GM23248 (cell line): ENCODE measurements around the gene GARNL3.

Experiments used
- EZH2 ChIP-seq: fragments of 200-600 bp; sonication (generic); IDR thresholded peaks from 2 replicates; pipeline ENCODE4 v1.6.1; 2018; ENCODE audit warnings: antibody characterized with exemption, mild to moderate bottlenecking; ENCODE audit not compliant: insufficient read depth, poor library complexity, severe bottlenecking
- EZH2phosphoT487 ChIP-seq: fragments of 200-600 bp; sonication (generic); IDR thresholded peaks from 2 replicates; pipeline ENCODE4 v1.6.1; 2018; ENCODE audit warnings: antibody characterized with exemption, moderate library complexity, mild to moderate bottlenecking, low read depth; ENCODE audit not compliant: insufficient read depth

- no peak for TF ChIP-seq EZH2
- TF ChIP-seq EZH2phosphoT487, result no peak
These were observed 49.0 kb upstream of the GARNL3 start for GRCh38 chr9:127215268-127216209.
